Activated CD8-positive, alpha-beta T cell treated with anti-CD3 and anti-CD28 coated beads for 36 hours (primary cell): ENCODE results near the gene FCRL3. TPM values are rescaled to one million over a fixed set of nuclear protein-coding genes. Genes with fewer than 3 reads are reported as not detected.

Experiments used
- ATAC-seq: fragments of 200-7000 bp; cut with Tn5 transposase; one replicate; pipeline ENCODE4 v1.10.0; 2021; ENCODE audit warnings: mild to moderate bottlenecking, moderate library complexity
- CTCF ChIA-PET: fragments of 350-600 bp; sonication (Branson Sonifier 250); formaldehyde crosslinking; loops from one replicate; lab custom pipeline; 2021; ENCODE audit warnings: antibody characterized with exemption; lab: Charles Lee
- POLR2A ChIA-PET: fragments of 350-600 bp; sonication (Branson Sonifier 250); formaldehyde crosslinking; loops from one replicate; lab custom pipeline; 2021; ENCODE audit warnings: antibody characterized with exemption; lab: Charles Lee
- DNase-seq: peaks from one replicate; pipeline ENCODE4 v3.0.0-alpha.2; 2020
- H3K27ac Mint-ChIP-seq: one replicate; pipeline ENCODE4 v1.8.0; 2021; ENCODE audit warnings: mild to moderate bottlenecking, mixed read lengths
- H3K27me3 Mint-ChIP-seq: one replicate; pipeline ENCODE4 v1.8.0; 2021; ENCODE audit warnings: mixed read lengths
- H3K36me3 Mint-ChIP-seq: one replicate; pipeline ENCODE4 v1.8.0; 2021; ENCODE audit warnings: low read depth, mixed read lengths
- H3K4me1 Mint-ChIP-seq: one replicate; pipeline ENCODE4 v1.8.0; 2021; ENCODE audit warnings: low read depth, mixed read lengths
- H3K4me3 Mint-ChIP-seq: one replicate; pipeline ENCODE4 v1.8.0; 2021; ENCODE audit warnings: mild to moderate bottlenecking, moderate library complexity, mixed read lengths
- H3K9me3 Mint-ChIP-seq: one replicate; pipeline ENCODE4 v1.8.0; 2021; ENCODE audit warnings: mixed read lengths
- intact Hi-C: fragments of 100-400 bp; cut with micrococcal nuclease; formaldehyde crosslinking; loops from one replicate; pipeline ENCODE4 v1.10.0; 2022
- total RNA-seq, 2 experiments: library from RNA; stranded (reverse); gene quantifications; one replicate each; pipeline ENCODE4 v1.2.3, GENCODE V29; 2021
- TF ChIP-seq, protein P1 (sequence below): fragments of 200-600 bp; IDR thresholded peaks from one replicate; pipeline ENCODE4 v1.8.0; 2022; ENCODE audit warnings: antibody characterized with exemption, mild to moderate bottlenecking

FCRL3 gene
- total RNA-seq, 2 experiments from 2014 or later: 5.7 to 6.4 TPM

GRCh38 chr1:157659576-157660247 lies 40.9 kb downstream of the FCRL3 start:
- no peak for DNase-seq
- no peak overlapping the region for H3K4me3 Mint-ChIP-seq
- H3K4me1 Mint-ChIP-seq: peaks cover 3% of the 10 kb centered on the region
- no peak overlapping the region for H3K27ac Mint-ChIP-seq
- no peaks in the 10 kb centered on the region for H3K9me3 Mint-ChIP-seq
- ATAC-seq: no peak
- H3K27me3 Mint-ChIP-seq: no peaks in the 10 kb centered on the region
- POLR2A ChIA-PET: no interaction called here
- H3K36me3 Mint-ChIP-seq: no peaks in the 10 kb centered on the region
- intact Hi-C loops: no loop called here
- TF ChIP-seq, protein P1, sequence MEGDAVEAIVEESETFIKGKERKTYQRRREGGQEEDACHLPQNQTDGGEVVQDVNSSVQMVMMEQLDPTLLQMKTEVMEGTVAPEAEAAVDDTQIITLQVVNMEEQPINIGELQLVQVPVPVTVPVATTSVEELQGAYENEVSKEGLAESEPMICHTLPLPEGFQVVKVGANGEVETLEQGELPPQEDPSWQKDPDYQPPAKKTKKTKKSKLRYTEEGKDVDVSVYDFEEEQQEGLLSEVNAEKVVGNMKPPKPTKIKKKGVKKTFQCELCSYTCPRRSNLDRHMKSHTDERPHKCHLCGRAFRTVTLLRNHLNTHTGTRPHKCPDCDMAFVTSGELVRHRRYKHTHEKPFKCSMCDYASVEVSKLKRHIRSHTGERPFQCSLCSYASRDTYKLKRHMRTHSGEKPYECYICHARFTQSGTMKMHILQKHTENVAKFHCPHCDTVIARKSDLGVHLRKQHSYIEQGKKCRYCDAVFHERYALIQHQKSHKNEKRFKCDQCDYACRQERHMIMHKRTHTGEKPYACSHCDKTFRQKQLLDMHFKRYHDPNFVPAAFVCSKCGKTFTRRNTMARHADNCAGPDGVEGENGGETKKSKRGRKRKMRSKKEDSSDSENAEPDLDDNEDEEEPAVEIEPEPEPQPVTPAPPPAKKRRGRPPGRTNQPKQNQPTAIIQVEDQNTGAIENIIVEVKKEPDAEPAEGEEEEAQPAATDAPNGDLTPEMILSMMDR: no peak
- CTCF ChIA-PET: no interaction called here

DNA sequence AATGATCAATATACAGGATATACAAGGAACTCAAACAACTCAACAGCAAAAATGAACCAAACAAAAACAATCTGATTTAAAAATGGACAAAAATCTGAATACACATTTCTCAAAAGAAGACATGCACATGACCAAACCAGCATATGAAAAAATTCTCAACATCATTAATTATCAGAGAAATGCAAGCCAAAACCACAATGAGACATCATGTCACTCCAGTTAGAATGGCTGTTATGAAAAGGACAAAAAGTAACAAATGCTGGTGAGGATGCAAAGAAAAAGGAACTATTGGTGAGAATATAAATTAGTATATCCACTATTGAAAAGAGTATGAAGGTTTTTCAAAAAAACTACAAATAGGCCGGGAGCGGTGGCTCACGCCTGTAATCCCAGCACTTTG lies 42.0 kb downstream of the FCRL3 start:
- TF ChIP-seq, protein P1: no peak
- Mint-ChIP-seq H3K9me3 (no peaks in the 10 kb centered on the region), H3K4me3 (no peak overlapping the region), H3K27me3 (no peaks in the 10 kb centered on the region), H3K4me1 (peaks cover 3% of the 10 kb centered on the region), H3K36me3 (no peaks in the 10 kb centered on the region), H3K27ac (no peak overlapping the region)
- DNase-seq: no peak
- no peak for ATAC-seq
- ChIA-PET POLR2A (no interaction called here), CTCF (no interaction called here)
- intact Hi-C loops: no loop called here

- Mint-ChIP-seq H3K27me3 (peaks cover 1% of the 10 kb centered on the region), H3K27ac (no peak overlapping the region), H3K4me1 (peaks cover 7% of the 10 kb centered on the region), H3K36me3 (no peaks in the 10 kb centered on the region), H3K4me3 (no peak overlapping the region), H3K9me3 (no peaks in the 10 kb centered on the region)
- ATAC-seq (no peak), DNase-seq (no peak)
- CTCF ChIA-PET: no interaction called here
- TF ChIP-seq, protein P1: no peak
- POLR2A ChIA-PET: no interaction called here
- intact Hi-C loops: no loop called here
Measured at GRCh38 chr1:157653494-157653873, 47.1 kb downstream of the FCRL3 start.

- Mint-ChIP-seq H3K4me1 (peaks cover 7% of the 10 kb centered on the region), H3K9me3 (no peaks in the 10 kb centered on the region), H3K27me3 (peaks cover 1% of the 10 kb centered on the region), H3K27ac (no peak overlapping the region), H3K36me3 (no peaks in the 10 kb centered on the region), H3K4me3 (no peak overlapping the region)
- TF ChIP-seq, protein P1: no peak
- CTCF ChIA-PET: no interaction called here
- POLR2A ChIA-PET: no interaction called here
- intact Hi-C loops: no loop called here
- ATAC-seq (peak; percentile 37), DNase-seq (no peak)
Measured at GRCh38 chr1:157652859-157653493, 47.6 kb downstream of the FCRL3 start.

GRCh38 chr1:157648317-157648716 lies 52.3 kb downstream of the FCRL3 start:
- Mint-ChIP-seq H3K9me3 (no peaks in the 10 kb centered on the region), H3K27ac (no peak overlapping the region), H3K36me3 (no peaks in the 10 kb centered on the region), H3K4me1 (peaks cover 7% of the 10 kb centered on the region), H3K27me3 (peaks cover 1% of the 10 kb centered on the region), H3K4me3 (no peak overlapping the region)
- intact Hi-C loops: no loop called here
- CTCF ChIA-PET: no interaction called here
- POLR2A ChIA-PET: interaction anchor here (0.6 kb wide), 1 partner anchor 170 kb away, joined by 3 read pairs; no protein-coding TSS in a partner anchor
- DNase-seq: no peak
- no peak for ATAC-seq
- TF ChIP-seq, protein P1: no peak
